Transverse colon (tissue), 4 donors: ENCODE results near the gene NEK5. TPM values are rescaled to one million over a fixed set of nuclear protein-coding genes. Genes with fewer than 3 reads are reported as not detected.

ENCODE experiments used
- DNase-seq: peaks from one replicate; pipeline ENCODE4 v3.0.0-alpha.2; 2019
- H3K27ac ChIP-seq, 4 donors: fragments of 200-600 bp; sonication (generic); 2 replicates each; pipeline ENCODE4 v1.5.1; 2016 to 2018; ENCODE audit warnings: inconsistent platforms in 4 of 4
- H3K27me3 ChIP-seq: fragments of 200-600 bp; sonication (generic); 2 replicates; pipeline ENCODE4 v1.5.1; 2017; ENCODE audit warnings: inconsistent platforms
- H3K36me3 ChIP-seq, 4 donors: fragments of 200-600 bp; sonication (generic); 2 replicates each; pipeline ENCODE4 v1.5.1; 2017 to 2019; ENCODE audit warnings: inconsistent platforms in 4 of 4
- H3K4me1 ChIP-seq, 4 donors: fragments of 200-600 bp; sonication (generic); 2 replicates each; pipeline ENCODE4 v1.5.1; 2017 to 2020; ENCODE audit warnings: inconsistent platforms in 4 of 4
- H3K4me3 ChIP-seq, 4 donors: fragments of 200-600 bp; sonication (generic); 1 replicate in 1 of 4; 2 replicates in 3 of 4; pipeline versions ENCODE4 v1.5.1 to v1.6.1; 2017 to 2019; ENCODE audit warnings: inconsistent platforms in 4 of 4
- H3K9me3 ChIP-seq, 2 donors: fragments of 200-600 bp; sonication (generic); 2 replicates each; pipeline ENCODE4 v1.5.1; 2017 to 2019; ENCODE audit warnings: inconsistent platforms in 2 of 2
- CTCF ChIP-seq, 5 experiments: fragments of 200-600 bp in 3 of 5; fragments of 450-650 bp in 2 of 5; sonication (generic) in 3 of 5; IDR thresholded peaks; 1 replicate in 2 of 5; 2 replicates in 3 of 5; pipeline ENCODE4 v1.5.1; 2016 to 2017; ENCODE audit warnings: antibody characterized with exemption in 5 of 5, inconsistent platforms in 3 of 5, mild to moderate bottlenecking in 2 of 5, moderate library complexity in 1 of 5
- EP300 ChIP-seq: sonication (generic); formaldehyde crosslinking; IDR thresholded peaks from one replicate; pipeline ENCODE4 v1.6.1; 2017; ENCODE audit warnings: antibody characterized with exemption, low read depth
- POLR2A ChIP-seq: fragments of 450-650 bp; IDR thresholded peaks from one replicate; pipeline ENCODE4 v1.6.1; 2016; ENCODE audit warnings: antibody characterized with exemption, mild to moderate bottlenecking, moderate library complexity
- POLR2AphosphoS5 ChIP-seq, 3 donors: sonication (generic); formaldehyde crosslinking; IDR thresholded peaks; one replicate each; pipeline ENCODE4 v1.6.1; 2016; ENCODE audit warnings: antibody characterized with exemption in 3 of 3
- WGBS, 2 donors: methylation state at CpG; one replicate each; pipeline ENCODE4 v1.1.5; 2018; ENCODE audit warnings: low coverage in 1 of 2; 5-methylcytosine and 5-hydroxymethylcytosine counted together
- in situ Hi-C, 4 donors: fragments of 200-750 bp; cut with MboI; loops; one replicate each; pipeline versions ENCODE4 v1.15.0 to v1.15.1; 2017; ENCODE audit warnings: low sequenced_read_pairs in 3 of 4, low pct_ligation_motif_present in 1 of 4, low pct_unique_long_range_greater_than_20kb in 1 of 4
- intact Hi-C: fragments of 100-400 bp; cut with DNase I; formaldehyde crosslinking; loops from one replicate; pipeline ENCODE4 v1.15.1; 2023; ENCODE audit warnings: low total_unique reads
- total RNA-seq, 4 donors: library from RNA; depleted of rRNA; stranded (reverse); fragments of >200 nt; gene quantifications; one replicate each; pipeline ENCODE4 v1.1.0, GENCODE V29; 2016

The NEK5 gene
- total RNA-seq, 4 donors from 2014 or later: 0.14 to 0.48 TPM; not detected in 2

DNA sequence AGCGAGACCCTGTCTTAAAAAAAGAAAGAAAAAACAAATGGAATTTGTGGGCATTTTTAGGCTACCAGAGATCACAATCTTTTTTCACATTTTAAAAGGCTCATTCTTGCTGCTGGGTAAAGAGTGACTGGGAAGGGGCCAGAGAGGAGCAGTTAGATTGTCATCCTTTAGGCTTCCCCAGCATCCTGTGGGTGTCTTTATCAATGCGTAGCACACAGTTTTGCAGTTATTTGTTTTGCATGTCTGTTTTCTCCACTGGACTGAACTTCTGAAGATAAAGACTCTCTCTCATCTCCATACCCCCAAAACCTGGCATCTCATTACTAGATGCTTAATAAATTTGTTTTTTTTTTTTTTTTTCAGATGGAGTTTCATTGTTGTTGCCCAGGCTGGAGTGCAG, 106.5 kb downstream of the NEK5 start:
- Histone ChIP-seq H3K27ac (no peak overlapping the region), H3K36me3 (peaks cover 0 to 22% (median 5%) of the 10 kb centered on the region in 4 donors), H3K4me1 (peaks cover 0 to 8% (median 3%) of the 10 kb centered on the region in 4 donors), H3K27me3 (no peaks in the 10 kb centered on the region), H3K9me3 (no peaks in the 10 kb centered on the region), H3K4me3 (no peak overlapping the region)
- in situ Hi-C loops (loop anchor here in 1 of 4 donors (25.0 kb wide), 1 partner anchor 440 kb away; the partner anchor contains the start of genes CKAP2 and VPS36), intact Hi-C loops (no loop called here)
- no peak for TF ChIP-seq EP300
- no peak for TF ChIP-seq CTCF (IDR thresholded peaks at IDR 0.05)
- TF ChIP-seq POLR2A: no peak
- TF ChIP-seq POLR2AphosphoS5 (IDR thresholded peaks at IDR 0.05): no peak
- 96 to 100% methylated on average over 2 of the region's 2 CpGs for WGBS, 2 donors
- DNase-seq: no peak

DNA sequence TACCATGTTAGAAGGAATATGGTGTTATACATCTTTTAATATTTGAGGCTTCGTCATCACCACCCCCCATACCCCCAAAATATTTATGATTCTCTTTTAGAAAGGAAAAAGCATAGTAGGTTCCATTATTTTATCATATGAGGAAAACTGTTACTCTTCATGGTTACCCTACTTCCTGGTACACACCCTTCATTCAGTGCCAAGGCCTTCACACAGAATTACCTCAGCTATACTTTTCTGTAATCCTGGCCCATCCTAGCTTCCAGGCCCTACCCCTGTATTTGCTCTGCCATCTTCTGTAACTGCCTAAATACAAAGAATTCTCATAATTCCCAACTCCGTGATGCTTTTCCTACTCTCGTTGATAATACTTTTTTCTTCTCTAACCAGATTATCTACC, 108.7 kb downstream of the NEK5 start:
- WGBS, 2 donors: 82 to 83% methylated on average over 3 of the region's 3 CpGs
- H3K9me3 ChIP-seq: no peaks in the 10 kb centered on the region
- peaks cover 0 to 6% (median under 1%) of the 10 kb centered on the region in 4 donors for H3K4me1 ChIP-seq
- no peak overlapping the region for H3K4me3 ChIP-seq
- in situ Hi-C loops: loop anchor here in 1 of 4 donors (25.0 kb wide), 1 partner anchor 442 kb away; the partner anchor contains the start of genes CKAP2 and VPS36
- H3K27ac ChIP-seq: no peak overlapping the region
- intact Hi-C loops: no loop called here
- TF ChIP-seq EP300 (no peak), CTCF (IDR thresholded peaks at IDR 0.05) (no peak), POLR2AphosphoS5 (IDR thresholded peaks at IDR 0.05) (no peak), POLR2A (no peak)
- H3K36me3 ChIP-seq: peaks cover 0 to 22% (median 5%) of the 10 kb centered on the region in 4 donors
- DNase-seq: no peak
- no peaks in the 10 kb centered on the region for H3K27me3 ChIP-seq

DNA sequence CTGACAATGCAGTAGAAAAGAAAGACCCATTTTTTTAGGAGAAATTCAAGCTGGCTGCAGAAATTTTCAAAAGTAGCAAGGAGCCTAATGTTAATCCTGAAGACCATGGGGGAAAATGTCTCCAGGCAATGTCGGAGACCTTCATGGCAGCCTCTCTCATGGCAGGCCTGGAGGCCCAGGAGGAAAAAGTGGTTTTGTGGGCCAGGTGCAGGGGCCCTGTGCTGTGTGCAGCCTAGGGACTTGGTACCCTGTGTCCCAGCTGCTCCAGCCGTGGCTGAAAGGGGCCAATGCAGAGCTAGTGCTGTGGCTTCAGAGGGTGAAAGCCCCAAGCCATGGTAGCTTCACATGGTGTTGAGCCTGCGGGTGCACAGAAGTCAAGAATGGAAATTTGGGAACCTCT, 112.6 kb downstream of the NEK5 start:
- no peak for TF ChIP-seq POLR2A
- TF ChIP-seq POLR2AphosphoS5 (IDR thresholded peaks at IDR 0.05): no peak
- TF ChIP-seq EP300: no peak
- TF ChIP-seq CTCF (IDR thresholded peaks at IDR 0.05): no peak
- WGBS, 2 donors: 91 to 100% methylated on average over 2 to 3 of the region's 3 CpGs
- Histone ChIP-seq H3K9me3 (no peaks in the 10 kb centered on the region), H3K4me3 (no peak overlapping the region), H3K36me3 (peaks cover 0 to 11% (median 0%) of the 10 kb centered on the region in 4 donors), H3K4me1 (peaks cover 0 to 24% (median 14%) of the 10 kb centered on the region in 4 donors), H3K27ac (no peak overlapping the region), H3K27me3 (no peaks in the 10 kb centered on the region)
- no peak for DNase-seq
- intact Hi-C loops (no loop called here), in situ Hi-C loops (loop anchor here in 1 of 4 donors (25.0 kb wide), 1 partner anchor 446 kb away; the partner anchor contains the start of genes CKAP2 and VPS36)

DNA sequence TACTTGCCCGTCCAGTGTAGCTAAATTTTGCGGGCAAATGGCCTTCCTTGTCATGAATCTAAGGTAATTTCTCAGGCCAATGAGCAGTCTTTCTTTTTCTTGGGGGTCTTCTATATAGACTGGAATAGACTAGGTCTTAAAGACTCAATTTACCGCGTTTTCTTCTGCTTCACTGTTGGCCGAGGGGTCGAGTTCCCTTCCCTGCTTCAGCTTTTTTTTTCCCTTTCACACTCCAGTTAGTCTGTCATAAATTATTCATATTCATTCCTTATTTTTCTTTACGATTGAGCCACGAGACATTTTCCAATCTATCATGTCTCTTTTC, 116.4 kb downstream of the NEK5 start:
- in situ Hi-C loops: loop anchor here in 1 of 4 donors (25.0 kb wide), 1 partner anchor 450 kb away; the partner anchor contains the start of genes CKAP2 and VPS36
- WGBS, 2 donors: 0% methylated on average over 5 to 8 of the region's 8 CpGs

More for the DNA sequence above, 116.4 kb downstream of the NEK5 start:
- H3K27me3 ChIP-seq: no peaks in the 10 kb centered on the region
- intact Hi-C loops: no loop called here
- H3K27ac ChIP-seq: peak overlapping the region; percentile 76 to 91 (median 84)
- TF ChIP-seq EP300 (no peak), CTCF (IDR thresholded peaks at IDR 0.05) (no peak), POLR2AphosphoS5 (IDR thresholded peaks at IDR 0.05) (no peak), POLR2A (no peak)
- no peaks in the 10 kb centered on the region for H3K36me3 ChIP-seq
- H3K4me3 ChIP-seq: peak overlapping the region; percentile 62 to 86 (median 74)
- H3K4me1 ChIP-seq: peaks cover 3 to 30% (median 22%) of the 10 kb centered on the region in 4 donors
- no peak for DNase-seq
- no peaks in the 10 kb centered on the region for H3K9me3 ChIP-seq
